Hepatocyte (in vitro differentiated cells): ENCODE measurements around the gene EIF6. TPM values are rescaled to one million over a fixed set of nuclear protein-coding genes. Genes with fewer than 3 reads are reported as not detected.

ENCODE experiments used
- DNase-seq: peaks from one replicate; pipeline ENCODE4 v3.0.0-alpha.2; 2016; ENCODE audit warnings: low spot score
- H2AFZ ChIP-seq: fragments of 200-600 bp; sonication (generic); 2 replicates; pipeline ENCODE4 v1.6.0; 2016; ENCODE audit warnings: antibody characterized with exemption, mild to moderate bottlenecking
- H3K27ac ChIP-seq: fragments of 200-600 bp; sonication (generic); 2 replicates; pipeline ENCODE4 v1.5.1; 2016; ENCODE audit warnings: mild to moderate bottlenecking
- H3K27me3 ChIP-seq: fragments of 200-600 bp; sonication (generic); 2 replicates; pipeline ENCODE4 v1.6.1; 2016
- H3K36me3 ChIP-seq: fragments of 200-600 bp; sonication (generic); replicated peaks from 2 replicates; pipeline ENCODE4 v1.5.1; 2016; ENCODE audit warnings: low read depth; ENCODE audit not compliant: insufficient read depth
- H3K4me1 ChIP-seq: fragments of 200-600 bp; sonication (generic); 2 replicates; pipeline ENCODE4 v1.5.1; 2016; ENCODE audit warnings: mild to moderate bottlenecking, moderate library complexity; ENCODE audit not compliant: insufficient read depth
- H3K4me2 ChIP-seq: fragments of 200-600 bp; sonication (generic); 2 replicates; pipeline ENCODE4 v1.6.0; 2016
- H3K4me3 ChIP-seq: fragments of 200-600 bp; sonication (generic); 2 replicates; pipeline ENCODE4 v1.5.1; 2016; ENCODE audit warnings: mild to moderate bottlenecking
- H3K79me2 ChIP-seq: fragments of 200-600 bp; sonication (generic); 2 replicates; pipeline ENCODE4 v1.6.0; 2017; ENCODE audit warnings: mild to moderate bottlenecking
- H3K9me2 ChIP-seq: fragments of 200-600 bp; sonication (generic); replicated peaks from 2 replicates; pipeline ENCODE4 v1.6.0; 2017; ENCODE audit warnings: mild to moderate bottlenecking; ENCODE audit not compliant: insufficient read depth
- H3K9me3 ChIP-seq: fragments of 200-600 bp; sonication (generic); 2 replicates; pipeline ENCODE4 v1.5.1; 2016; ENCODE audit warnings: low read depth, mild to moderate bottlenecking
- H4K20me1 ChIP-seq: fragments of 200-600 bp; sonication (generic); 2 replicates; pipeline ENCODE4 v1.6.0; 2016; ENCODE audit warnings: mild to moderate bottlenecking; ENCODE audit not compliant: insufficient read depth, poor library complexity, severe bottlenecking
- CTCF ChIP-seq: fragments of 200-600 bp; sonication (generic); IDR thresholded peaks from 2 replicates; pipeline ENCODE4 v1.5.1; 2016; ENCODE audit warnings: antibody characterized with exemption, mild to moderate bottlenecking; ENCODE audit not compliant: poor library complexity
- EZH2 ChIP-seq: fragments of 200-600 bp; sonication (generic); IDR thresholded peaks from 2 replicates; pipeline ENCODE4 v1.6.1; 2016; ENCODE audit warnings: antibody characterized with exemption, mild to moderate bottlenecking, borderline replicate concordance
- EZH2phosphoT487 ChIP-seq: fragments of 200-600 bp; sonication (generic); IDR thresholded peaks from one replicate; pipeline ENCODE4 v1.6.1; 2018; ENCODE audit warnings: antibody characterized with exemption, mild to moderate bottlenecking, low read depth, moderate library complexity; ENCODE audit not compliant: unreplicated experiment, severe bottlenecking
- WGBS: methylation state at CpG from one replicate; pipeline ENCODE4 v1.1.6; 2016; ENCODE audit warnings: low lambda C conversion rate; ENCODE audit errors: missing lambda C conversion rate; 5-methylcytosine and 5-hydroxymethylcytosine counted together
- polyA plus RNA-seq: library from polyadenylated mRNA; unstranded; fragments of >200 nt; fragmentation: Nextera tagmentation; extraction: Ambion mirVana; gene quantifications from 2 replicates; pipeline ENCODE4 v1.2.1, GENCODE V29; 2016
- total RNA-seq: library from RNA; depleted of rRNA; stranded (reverse); fragments of >200 nt; gene quantifications from 2 replicates; pipeline ENCODE4 v1.2.3, GENCODE V29; 2014

EIF6 gene
- total and polyA plus RNA-seq, 2 experiments from 2014 or later: 112 to 230 TPM

GRCh38 chr20:35327074-35327976 lies 42.8 kb upstream of the EIF6 start:
- Histone ChIP-seq H3K9me2 (no peaks in the 10 kb centered on the region), H3K9me3 (no peaks in the 10 kb centered on the region), H3K4me3 (no peak overlapping the region), H3K27me3 (no peaks in the 10 kb centered on the region), H3K27ac (peak overlapping the region; percentile 95), H2AFZ (no peak overlapping the region), H4K20me1 (no peaks in the 10 kb centered on the region), H3K36me3 (no peaks in the 10 kb centered on the region), H3K4me2 (no peak overlapping the region), H3K4me1 (peaks cover 37% of the 10 kb centered on the region), H3K79me2 (no peaks in the 10 kb centered on the region)
- WGBS: 67% methylated on average over 4 of the region's 4 CpGs
- peak; percentile 81 for DNase-seq
- TF ChIP-seq EZH2: no peak
- TF ChIP-seq EZH2phosphoT487: no peak
- no peak for TF ChIP-seq CTCF

- Histone ChIP-seq H3K4me1 (peaks cover 37% of the 10 kb centered on the region), H3K9me2 (no peaks in the 10 kb centered on the region), H4K20me1 (no peaks in the 10 kb centered on the region), H3K27ac (peak overlapping the region; percentile 95), H3K36me3 (no peaks in the 10 kb centered on the region), H3K4me3 (no peak overlapping the region), H3K79me2 (no peaks in the 10 kb centered on the region), H3K4me2 (peak overlapping the region; percentile 27), H3K9me3 (no peaks in the 10 kb centered on the region), H2AFZ (no peak overlapping the region), H3K27me3 (no peaks in the 10 kb centered on the region)
- DNase-seq: no peak
- TF ChIP-seq CTCF (no peak), EZH2phosphoT487 (no peak), EZH2 (no peak)
- 61% methylated on average over 3 of the region's 3 CpGs for WGBS
Measured at GRCh38 chr20:35326740-35327073, 42.1 kb upstream of the EIF6 start.

- H3K79me2 ChIP-seq: no peaks in the 10 kb centered on the region
- H3K27me3 ChIP-seq: no peaks in the 10 kb centered on the region
- DNase-seq: peak; percentile 47
- peak overlapping the region; percentile 27 for H3K4me2 ChIP-seq
- peak overlapping the region; percentile 95 for H3K27ac ChIP-seq
- H4K20me1 ChIP-seq: no peaks in the 10 kb centered on the region
- H3K9me2 ChIP-seq: no peaks in the 10 kb centered on the region
- no peaks in the 10 kb centered on the region for H3K36me3 ChIP-seq
- peaks cover 37% of the 10 kb centered on the region for H3K4me1 ChIP-seq
- WGBS: 71% methylated on average over 11 of the region's 11 CpGs
- TF ChIP-seq CTCF: no peak
- H3K4me3 ChIP-seq: no peak overlapping the region
- H3K9me3 ChIP-seq: no peaks in the 10 kb centered on the region
- H2AFZ ChIP-seq: no peak overlapping the region
Measured at GRCh38 chr20:35326021-35326739, 41.6 kb upstream of the EIF6 start.
